Suppressor macrophage (primary cell): ENCODE data around the gene MUC4.
"Not testable (repeated sequence)": the region's sequence is repeated elsewhere in the genome, so short reads cannot be mapped to it uniquely, and the experiment has no call there.

Experiments
- DNase-seq, 4 experiments: peaks; one replicate each; pipeline ENCODE4 v3.0.0-alpha.2; 2020 to 2022

Gene MUC4

DNA sequence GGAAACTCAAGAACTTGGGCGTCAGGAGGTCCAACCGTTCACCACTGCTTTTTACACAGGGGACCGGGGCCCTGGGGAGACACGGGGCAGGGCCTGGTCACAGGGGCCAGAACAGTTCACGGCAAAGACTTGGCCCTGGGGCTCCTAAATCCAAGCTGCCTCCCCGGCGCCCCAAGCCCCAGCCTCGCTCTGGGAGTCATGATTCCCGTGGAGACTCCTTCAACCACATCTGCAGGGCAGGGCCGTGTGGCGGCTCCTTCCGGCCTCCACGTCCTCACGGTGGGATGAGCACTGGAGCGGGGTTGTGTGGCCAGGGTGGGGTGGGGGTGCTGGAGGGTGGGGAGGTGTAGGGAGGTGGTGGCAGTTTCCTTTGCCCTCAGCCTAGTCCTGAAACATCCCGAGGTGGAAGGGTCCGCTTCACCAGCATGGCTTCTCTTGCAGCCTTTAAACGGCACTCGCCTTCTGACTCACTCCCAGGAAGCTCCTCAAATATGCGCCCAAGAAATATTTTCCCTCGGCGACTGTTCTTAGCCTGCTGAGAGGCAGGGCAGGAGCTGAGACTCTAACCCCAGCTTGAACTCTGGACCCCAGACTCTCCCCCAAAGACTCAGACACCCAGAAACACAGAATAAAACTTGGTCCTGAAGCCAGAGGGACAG lies 1.8 kb downstream of the MUC4 start:
- DNase-seq = no peak

DNA sequence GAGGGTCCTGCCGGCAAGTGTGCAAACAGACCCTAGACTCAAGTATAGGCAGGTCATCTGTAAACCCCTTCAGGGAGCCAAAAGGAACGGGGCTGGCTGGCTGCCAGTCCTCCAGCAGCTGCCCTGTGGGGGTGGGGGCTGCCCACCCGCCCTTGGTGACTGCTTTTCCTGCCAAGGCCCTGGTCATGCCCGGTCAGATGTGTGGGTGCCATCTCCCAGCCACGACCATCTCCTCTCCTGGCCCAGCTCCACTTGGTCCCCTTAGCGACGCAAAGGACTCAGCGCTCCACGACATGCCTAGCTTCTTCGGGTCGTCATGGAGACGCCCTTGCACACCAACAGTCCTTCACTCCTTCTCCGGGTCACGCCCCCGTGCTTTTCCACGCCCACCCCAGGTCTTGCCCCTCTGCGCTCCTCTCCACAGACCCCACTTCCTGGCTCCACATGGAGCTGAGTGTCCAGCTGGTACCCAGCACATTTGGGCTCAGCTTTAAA lies 2.4 kb downstream of the MUC4 start:
- DNase-seq = no peak

DNA sequence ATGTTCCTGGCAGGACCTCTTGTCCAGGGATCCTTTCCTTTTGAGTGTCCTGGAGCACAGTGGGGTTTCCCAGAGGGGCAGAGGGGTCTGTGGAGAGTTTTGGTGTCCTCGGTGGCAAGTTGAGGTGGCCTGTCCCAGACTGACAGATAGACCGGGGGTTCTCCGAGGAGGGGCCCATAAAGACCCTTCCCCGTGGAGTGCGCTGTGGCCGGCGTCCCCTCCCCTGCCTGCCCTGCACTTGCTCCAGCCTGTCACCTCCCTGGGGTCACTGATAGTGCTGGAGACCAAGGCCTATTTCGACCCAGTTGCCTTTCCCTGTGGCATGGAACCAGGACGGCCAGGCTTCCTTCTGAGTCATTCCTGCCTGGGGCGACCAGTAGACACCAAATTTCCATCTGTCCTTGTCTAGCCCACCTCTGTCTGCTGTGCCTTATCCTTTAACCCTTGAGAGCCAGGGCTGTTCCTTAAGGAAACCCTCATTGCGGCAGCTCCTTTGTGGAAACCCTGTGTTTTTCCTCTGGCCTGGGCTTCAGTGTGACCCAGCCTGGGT lies 2.9 kb downstream of the MUC4 start:
- no peak for DNase-seq

DNA sequence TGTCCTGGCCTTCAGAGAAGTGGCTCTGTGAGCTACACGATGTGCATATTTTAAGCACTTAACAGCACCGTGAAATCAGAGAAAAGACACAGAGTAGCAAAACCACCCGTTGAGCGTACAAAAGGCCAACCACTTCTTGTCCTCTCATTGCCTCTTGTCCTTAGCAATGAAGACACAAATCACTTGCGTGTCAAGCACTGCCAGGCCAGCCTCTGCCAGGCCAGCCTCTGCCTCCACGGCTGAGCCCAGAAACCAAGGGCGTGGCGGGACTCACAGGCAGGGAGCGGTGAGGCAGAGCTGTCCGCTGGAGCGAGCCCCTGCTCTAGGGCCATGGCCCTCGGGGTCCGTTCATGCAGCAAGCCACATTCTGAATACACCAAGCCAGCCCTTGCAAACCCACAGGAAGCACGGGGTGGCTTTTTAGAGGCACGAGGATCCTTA lies 4.0 kb downstream of the MUC4 start:
- DNase-seq = no peak

DNA sequence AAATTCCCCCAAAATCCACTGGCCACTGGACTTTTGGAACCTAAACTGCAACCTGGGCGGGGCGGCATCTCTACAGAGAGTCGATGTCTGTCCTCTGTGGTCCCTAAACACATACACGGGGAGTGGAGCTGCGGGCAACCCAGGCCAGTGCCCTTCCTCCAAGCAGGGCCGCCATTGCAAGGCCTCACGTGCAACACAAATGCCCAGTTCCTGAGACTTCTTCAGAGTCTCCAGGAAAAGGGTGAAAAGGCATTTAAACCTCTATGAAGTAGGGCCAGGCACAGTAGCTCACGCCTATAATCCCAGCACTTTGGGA lies 4.9 kb downstream of the MUC4 start:
- DNase-seq = no peak

DNA sequence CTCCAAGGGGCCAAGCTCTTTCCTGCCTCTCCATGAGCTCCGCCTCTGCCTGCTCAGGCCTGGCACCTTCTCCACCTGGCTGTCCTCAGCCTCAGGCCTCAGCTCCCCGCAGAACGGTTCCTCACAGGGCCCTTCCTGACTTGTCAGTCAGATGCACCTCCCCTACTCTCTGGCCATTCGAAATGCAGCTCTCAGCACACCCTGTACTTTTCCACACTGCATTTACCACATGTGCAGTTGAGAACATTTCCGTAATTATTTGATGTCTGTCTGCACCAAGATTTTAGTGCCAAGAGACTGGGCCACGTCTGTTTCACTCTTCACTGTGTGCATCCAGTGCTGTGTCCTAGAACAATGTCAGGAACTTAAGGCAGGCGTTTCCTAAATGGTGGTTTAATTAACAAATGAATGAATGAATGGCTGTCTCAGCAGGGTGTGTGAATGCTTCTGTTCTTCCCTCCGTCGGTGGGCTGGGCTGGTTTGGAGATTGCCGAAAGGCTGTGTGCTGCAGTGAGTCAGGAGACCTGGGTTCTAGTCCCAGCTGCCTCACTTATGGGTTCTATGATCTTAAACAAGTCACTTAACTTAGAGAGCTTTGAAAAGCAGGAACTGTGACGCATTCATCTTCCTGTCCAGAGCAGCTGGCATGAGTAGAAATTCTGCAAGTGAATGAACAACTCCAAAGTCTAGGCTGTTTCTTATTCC lies 5.4 kb downstream of the MUC4 start:
- DNase-seq = no peak

DNA sequence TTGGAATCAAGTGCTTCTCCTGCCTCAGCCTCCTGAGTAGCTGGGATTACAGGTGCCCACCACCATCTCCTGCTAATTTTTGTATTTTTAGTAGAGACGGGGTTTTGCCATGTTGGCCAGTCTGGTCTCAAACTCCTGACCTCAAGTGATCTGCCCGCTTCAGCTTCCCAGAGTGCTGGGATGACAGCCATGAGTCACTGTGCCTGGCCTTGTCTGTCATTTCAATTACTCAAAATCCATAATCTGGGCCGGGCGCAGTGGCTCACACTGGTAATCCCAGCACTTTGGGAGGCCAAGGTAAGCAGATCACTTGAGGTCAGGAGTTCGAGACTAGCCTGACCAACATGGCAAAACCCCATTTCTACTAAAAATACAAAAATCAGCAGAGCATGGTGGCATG lies 6.1 kb downstream of the MUC4 start:
- DNase-seq = not testable (repeated sequence)

DNA sequence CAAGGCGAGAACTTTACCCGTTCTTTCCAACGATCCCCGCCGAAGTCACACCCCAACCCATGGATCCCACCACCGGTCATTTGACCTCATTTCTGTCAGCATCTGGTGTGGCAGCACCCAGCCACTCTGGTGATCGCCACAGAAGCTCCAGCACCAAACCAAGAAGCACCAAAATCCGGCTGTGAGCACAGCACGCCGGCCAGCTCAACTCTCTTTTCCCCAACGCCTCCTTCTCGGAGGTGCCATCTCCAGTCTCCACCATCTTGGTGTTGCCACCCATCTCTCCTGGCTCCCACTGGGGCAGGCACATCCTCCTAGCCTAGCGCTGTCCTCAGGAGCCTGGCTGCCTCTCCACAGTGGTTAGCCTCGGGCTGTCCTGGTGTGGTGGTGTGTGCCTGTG lies 6.5 kb downstream of the MUC4 start:
- DNase-seq = no peak

DNA sequence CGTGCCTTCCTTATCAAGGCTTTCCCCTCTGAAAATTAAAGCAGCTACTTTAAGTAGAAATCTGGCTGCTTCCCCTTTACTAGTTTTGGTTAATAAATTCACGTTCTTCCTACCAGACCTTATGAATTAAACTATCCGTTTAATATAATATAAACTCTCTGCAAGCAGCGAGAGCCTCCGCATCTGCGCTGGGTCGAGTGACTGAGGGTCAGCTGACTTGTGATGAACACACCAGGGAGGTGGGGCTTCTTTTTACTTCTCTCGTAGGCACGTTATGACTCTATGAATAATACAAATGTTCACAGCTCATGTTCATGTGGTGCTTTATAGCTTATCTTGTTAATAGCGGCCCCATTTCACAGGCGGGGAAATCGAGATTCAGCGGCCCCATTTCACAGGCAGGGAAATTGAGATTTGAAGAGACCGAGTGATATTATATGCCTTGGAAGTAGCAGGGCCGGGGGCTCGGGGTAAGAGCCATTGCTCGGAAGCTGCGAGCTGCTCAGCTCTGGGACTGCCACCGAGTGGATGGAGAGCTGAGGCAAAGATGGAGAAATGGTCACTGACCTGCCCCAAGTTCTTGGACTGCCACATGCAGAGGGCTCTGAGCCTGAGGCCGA lies 8.3 kb downstream of the MUC4 start:
- DNase-seq = peak in 3 of 4 experiments; percentile 9 to 40 (median 37)

DNA sequence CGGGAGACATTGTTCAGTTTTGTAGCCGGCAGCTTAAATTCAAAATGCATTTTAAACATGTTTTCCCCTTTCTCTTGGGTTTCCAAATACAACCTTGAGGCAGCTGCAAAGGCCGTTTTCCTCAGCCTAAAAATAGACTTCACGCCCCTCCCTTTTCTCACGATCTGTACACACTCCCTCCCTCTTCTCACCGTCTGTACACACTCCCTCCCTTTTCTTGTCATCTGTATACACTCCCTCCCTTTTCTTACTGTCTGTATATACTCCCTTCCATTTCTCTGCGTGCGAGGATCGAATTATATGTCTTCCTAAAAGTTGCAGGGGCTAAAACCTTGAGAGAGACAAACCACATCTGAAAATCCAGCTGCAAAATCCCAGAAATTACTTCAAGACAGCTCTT lies 8.9 kb downstream of the MUC4 start:
- no peak for DNase-seq

DNA sequence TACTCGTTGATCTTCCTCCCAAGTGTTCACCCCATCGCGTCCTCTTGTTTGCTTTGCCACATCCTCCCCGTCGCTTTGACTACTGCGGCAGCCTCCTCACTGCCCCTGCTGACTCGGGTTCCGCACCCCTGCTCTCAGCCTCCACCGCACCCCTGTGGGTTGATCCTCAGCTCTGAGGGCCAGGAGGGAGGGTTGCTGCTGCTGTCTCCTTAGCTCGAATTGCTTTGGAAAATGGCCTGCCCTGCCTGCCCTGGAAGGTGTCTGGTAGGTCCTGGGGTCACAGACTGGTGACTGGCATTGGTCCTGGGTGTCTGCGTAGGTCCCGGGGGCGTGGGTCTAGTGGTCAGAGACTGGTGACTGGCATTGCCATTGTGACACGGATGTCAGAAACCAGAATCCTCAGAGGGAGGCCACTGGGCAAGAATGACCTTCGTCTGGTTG lies 9.4 kb downstream of the MUC4 start:
- DNase-seq = no peak

DNA sequence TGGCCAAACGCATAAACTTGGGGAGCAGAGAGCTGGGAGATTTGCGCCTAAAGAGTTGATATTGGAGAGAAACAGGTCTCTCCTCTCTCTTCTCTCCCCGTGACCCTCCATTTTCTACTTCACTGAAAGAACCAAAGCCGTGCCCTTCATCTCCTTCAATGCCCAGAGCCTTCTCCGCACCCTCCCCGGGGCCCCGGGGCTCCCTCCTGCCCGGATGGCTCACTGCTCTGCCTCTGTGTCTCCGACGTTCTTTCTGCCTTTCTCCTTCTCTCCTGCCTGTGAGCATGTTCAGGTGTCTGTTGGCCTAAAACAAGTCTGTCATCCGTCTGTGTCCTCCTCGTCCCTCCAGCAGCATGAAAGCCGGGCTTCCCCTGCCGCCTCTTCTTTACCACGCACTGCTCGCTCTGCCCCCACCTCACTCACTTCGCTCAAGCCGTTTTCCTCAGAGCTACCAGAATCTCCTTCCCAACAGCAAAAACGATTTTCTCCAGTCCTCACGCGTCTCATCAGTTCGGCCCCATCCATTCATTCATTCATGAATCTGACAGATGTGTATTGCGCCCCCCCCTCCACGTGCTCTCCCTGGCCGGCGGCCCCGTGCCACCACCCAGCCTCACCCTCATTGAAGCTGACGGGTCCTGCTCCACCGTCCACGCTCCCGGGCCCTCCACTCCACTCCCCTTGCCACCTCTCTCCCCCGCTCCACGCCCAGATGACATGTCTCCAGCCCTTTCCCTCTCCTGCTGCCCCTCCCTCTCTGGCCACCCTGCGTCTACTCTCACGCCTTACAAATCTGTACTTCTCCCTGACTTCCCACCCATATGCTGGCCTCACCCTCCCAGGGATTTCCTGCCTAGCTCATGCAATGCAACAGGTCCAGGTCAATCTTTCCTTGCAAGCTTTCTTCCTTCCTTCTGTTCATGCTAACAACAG lies 10.2 kb downstream of the MUC4 start:
- no peak for DNase-seq

DNA sequence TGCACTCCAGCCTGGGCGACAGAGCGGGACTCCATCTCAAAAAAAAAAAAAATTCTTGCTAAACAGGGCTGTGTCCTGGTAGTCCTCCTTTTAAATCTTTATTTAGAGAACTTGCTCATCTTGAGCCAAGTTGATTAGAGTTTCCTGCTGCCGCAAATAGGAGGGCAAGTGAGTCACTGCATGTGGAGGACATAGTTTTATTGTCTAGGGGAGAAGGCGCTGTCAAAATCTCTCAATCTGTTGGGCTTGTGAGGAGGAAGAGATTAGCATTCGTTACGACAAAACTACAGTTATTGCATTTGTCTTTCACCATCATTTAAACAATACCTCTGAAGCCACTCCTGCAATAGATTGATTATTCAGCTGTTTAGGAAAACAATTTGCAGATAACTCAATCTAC lies 11.5 kb downstream of the MUC4 start:
- DNase-seq = no peak

DNA sequence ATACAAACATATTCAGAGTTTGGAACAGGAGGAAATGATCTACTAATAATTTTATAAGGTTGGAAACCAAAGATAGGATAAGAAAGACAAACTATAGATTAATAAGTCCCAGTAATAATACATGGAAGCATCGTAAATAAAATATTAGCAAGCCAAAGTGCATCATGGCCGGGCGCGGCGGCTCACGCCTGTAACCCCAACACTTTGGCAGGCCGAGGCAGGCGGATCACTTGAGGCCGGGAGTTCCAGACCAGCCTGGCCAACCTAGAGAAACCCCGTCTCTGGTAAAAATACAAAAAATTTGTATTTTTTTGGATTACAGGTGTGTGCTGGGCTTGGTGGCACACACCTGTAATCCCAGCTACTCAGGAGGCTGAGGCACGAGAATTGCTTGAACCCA lies 14.9 kb downstream of the MUC4 start:
- no peak for DNase-seq

DNA sequence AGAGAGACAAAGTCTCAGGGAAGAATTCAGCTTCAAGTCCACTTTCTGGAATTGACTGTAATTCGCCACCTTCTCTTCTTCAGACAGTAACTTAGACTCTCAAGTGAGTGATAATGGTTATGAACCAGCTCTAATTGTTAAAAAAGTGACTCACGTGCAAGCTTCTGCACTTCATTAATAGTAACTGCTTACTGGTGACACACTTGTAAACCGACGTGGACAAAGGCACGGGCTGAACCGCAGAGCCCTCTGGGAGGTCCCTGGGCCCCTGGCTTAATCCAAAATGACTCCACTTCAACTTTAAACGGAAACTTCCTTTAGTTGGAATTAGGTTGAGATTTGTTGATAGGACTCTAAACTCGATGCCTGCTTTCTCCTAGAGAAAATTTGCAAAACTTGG lies 17.0 kb downstream of the MUC4 start:
- no peak for DNase-seq

DNA sequence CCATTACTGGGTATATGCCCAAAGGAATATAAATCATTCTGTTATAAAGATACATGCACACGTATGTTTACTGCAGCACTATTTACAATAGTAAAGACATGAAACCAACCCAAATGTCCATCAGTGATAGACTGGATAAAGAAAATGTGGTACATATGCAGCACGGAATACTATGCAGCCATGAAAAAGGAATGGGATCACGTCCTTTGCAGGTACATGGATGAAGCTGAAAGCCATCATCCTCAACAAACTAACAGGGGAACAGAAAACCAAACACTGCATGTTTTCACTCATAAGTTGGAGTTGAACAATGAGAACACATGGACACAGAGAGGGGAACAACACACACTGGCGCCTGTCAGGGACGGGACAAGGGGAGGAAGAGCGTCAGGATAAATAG lies 19.1 kb downstream of the MUC4 start:
- not testable (repeated sequence) for DNase-seq

DNA sequence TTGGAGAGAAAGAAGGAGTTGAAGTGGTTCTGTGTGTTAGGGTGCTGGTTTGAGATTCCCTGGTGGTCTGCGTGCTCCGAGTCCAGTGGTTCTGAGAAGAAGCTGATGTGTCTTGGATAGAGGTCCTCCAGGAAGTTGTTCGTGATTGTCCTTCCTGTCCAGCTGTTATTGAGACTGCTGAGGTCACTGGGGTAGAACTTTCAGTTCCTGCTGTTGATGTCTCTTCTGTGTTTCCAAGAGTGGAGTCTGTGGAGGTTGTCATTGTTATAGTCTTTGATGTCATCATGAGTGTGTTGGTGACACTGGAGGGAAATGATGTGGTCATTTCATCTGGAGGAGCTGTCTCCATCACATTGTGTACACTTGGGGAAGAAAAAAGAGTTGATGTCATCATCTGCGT lies 20.8 kb downstream of the MUC4 start:
- peak; percentile 21 to 67 (median 54) for DNase-seq

DNA sequence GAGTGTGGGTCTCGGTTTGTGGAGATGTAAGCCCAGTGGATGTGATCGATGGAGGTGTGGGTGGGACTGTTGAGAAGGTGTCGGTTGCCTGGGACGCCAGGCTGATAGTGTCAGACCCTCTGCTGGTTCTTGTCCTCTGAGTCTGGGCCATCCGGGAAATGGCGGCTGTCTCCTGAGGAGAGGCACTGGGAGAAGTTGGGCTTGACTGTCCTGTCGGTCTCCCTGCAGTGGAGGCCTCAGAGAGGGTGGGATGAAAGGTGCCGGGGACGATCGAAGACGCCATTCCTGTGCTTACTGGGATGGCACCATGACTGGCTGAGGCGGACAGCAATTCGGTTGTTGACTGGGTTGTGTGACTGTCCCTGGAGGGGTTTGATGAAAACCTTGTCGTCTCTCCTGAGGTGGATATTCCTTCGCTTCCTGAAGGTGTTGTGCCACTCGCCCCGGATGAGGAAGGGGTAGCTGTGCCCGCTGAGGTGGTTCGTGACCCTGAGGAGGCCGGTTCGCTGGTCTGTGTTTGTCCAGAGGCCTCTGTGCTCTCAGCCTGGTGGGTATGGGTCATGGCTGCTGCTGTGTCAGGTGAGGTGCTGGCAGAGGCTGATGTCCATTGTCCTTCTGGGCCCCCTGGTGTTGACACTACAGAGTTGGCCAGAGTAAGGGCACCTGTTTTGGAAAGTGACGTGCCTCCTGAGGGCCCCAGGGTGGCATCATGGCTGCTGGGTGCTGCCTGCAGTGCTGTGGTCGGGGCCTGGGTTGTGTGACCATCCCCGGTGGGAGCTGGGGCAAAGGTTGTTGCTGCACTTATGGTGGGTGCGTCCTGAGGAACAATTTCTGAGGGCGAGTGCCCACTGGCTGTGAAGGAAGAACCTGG lies 22.8 kb downstream of the MUC4 start:
- no peak for DNase-seq

DNA sequence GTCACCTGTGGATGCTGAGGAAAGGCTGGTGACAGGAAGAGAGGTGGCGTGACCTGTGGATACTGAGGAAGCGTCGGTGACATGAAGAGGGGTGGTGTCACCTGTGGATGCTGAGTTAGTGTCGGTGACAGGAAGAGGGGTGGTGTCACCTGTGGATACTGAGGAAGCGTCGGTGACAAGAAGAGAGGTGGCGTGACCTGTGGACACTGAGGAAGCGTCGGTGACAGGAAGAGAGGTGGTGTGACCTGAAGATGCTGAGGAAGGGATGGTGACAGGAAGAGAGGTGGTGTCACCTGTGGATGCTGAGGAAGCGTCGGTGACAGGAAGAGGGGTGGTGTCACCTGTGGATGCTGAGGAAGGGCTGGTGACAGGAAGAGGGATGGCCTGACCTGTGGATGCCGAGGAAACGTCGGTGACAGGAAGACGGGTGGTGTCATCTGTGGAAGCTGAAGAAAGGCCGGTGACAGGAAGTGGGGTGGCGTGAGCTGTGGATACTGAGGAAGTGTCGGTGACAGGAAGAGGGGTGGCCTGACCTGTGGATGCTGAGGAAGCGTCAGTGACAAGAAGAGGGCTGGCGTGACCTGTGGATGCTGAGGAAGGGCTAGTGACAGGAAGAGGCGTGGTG lies 25.8 kb downstream of the MUC4 start:
- not testable (repeated sequence) for DNase-seq

DNA sequence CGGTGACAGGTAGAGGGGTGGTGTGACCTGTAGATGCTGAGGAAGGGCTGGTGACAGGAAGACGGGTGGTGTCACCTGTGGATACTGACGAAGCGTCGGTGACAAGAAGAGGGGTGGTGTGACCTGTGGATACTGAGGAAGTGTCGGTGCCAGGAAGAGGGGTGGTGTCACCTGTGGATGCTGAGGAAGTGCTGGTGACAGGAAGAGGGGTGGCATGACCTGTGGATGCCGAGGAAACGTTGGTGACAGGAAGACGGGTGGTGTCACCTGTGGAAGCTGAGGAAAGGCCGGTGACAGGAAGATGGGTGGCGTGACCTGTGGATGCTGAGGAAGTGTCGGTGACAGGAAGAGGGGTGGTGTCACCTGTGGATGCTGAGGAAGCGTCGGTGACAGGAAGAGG lies 27.7 kb downstream of the MUC4 start:
- DNase-seq = not testable (repeated sequence)

DNA sequence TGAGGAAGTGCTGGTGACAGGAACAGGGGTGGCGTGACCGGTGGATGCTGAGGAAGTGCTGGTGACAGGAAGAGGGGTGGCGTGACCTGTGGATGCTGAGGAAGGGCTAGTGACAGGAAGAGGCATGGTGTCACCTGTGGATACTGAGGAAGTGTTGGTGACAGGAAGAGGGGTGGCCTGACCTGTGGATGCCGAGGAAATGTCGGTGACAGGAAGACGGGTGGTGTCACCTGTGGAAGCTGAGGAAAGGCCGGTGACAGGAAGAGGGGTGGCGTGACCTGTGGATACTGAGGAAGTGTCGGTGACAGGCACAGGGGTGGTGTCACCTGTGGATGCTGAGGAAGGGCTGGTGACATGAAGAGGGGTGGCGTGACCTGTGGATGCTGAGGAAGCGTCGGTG lies 30.5 kb downstream of the MUC4 start:
- DNase-seq = not testable (repeated sequence)
